Suprapubic skin (tissue), 4 donors: ENCODE results near the gene NAT9.

Source experiments
- POLR2A ChIP-seq, 2 donors: fragments of 450-650 bp; IDR thresholded peaks; one replicate each; pipeline ENCODE4 v1.6.1; 2017; ENCODE audit warnings: antibody characterized with exemption in 2 of 2, mild to moderate bottlenecking in 2 of 2, moderate library complexity in 2 of 2
- POLR2AphosphoS5 ChIP-seq, 3 donors: sonication (generic); formaldehyde crosslinking; IDR thresholded peaks; one replicate each; pipeline ENCODE4 v1.6.1; 2017; ENCODE audit warnings: antibody characterized with exemption in 3 of 3
- TF ChIP-seq, protein P1 (sequence below), 2 donors: fragments of 200-600 bp in 1 of 2; fragments of 450-650 bp in 1 of 2; sonication (generic) in 1 of 2; IDR thresholded peaks; one replicate each; pipeline ENCODE4 v1.5.1; 2016 to 2019; ENCODE audit warnings: antibody characterized with exemption in 2 of 2, mild to moderate bottlenecking in 1 of 2, moderate library complexity in 1 of 2

DNA sequence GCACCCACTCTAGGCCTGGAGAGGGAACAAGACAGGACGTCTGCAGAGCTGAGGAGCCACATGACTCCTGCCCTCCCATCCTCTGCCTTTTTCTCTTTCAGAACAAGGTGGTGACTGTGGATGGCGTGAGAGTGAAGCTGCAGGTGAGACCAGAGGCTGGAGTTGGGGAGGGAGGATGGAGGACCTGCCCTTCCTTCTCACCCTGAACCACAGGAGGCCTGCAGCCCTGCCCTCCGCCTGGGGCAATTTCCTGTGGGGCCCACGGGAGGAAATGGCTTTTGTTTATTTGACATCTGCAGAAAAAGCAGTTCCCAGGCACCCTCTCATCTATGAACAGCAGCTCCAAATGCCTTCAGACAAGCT is 34.0 kb downstream of the NAT9 start:
- TF ChIP-seq, protein P1, sequence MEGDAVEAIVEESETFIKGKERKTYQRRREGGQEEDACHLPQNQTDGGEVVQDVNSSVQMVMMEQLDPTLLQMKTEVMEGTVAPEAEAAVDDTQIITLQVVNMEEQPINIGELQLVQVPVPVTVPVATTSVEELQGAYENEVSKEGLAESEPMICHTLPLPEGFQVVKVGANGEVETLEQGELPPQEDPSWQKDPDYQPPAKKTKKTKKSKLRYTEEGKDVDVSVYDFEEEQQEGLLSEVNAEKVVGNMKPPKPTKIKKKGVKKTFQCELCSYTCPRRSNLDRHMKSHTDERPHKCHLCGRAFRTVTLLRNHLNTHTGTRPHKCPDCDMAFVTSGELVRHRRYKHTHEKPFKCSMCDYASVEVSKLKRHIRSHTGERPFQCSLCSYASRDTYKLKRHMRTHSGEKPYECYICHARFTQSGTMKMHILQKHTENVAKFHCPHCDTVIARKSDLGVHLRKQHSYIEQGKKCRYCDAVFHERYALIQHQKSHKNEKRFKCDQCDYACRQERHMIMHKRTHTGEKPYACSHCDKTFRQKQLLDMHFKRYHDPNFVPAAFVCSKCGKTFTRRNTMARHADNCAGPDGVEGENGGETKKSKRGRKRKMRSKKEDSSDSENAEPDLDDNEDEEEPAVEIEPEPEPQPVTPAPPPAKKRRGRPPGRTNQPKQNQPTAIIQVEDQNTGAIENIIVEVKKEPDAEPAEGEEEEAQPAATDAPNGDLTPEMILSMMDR (IDR thresholded peaks at IDR 0.05) = no peak
- TF ChIP-seq POLR2AphosphoS5 (IDR thresholded peaks at IDR 0.05) (no peak), POLR2A (IDR thresholded peaks at IDR 0.05) (no peak)
